Fibroblast of skin of back (primary cell): ENCODE data around the gene TPI1. TPM values are rescaled to one million over a fixed set of nuclear protein-coding genes. Genes with fewer than 3 reads are reported as not detected.

Experiments
- DNase-seq: peaks from one replicate; pipeline ENCODE4 v3.0.0-alpha.2; 2013
- polyA plus RNA-seq, 2 experiments: library from polyadenylated mRNA; unstranded; fragments of 120-200 nt; gene quantifications; one replicate each; pipeline ENCODE4 v1.2.1, GENCODE V29; 2013; ENCODE audit not compliant: insufficient read length in 2 of 2

Gene TPI1
- polyA plus RNA-seq (2013, experiment 1 of 2; ENCODE audit: insufficient read length): 1,821 TPM
- polyA plus RNA-seq (2013, experiment 2 of 2; ENCODE audit: insufficient read length): 1,275 TPM

GRCh38 chr12:6867413-6868210 is at the start of gene TPI1:
TSS of gene TPI1 (plus strand) at chr12:6867531. CDS start at chr12:6867567, 36 bp downstream.
- peak; percentile 79 for DNase-seq

GRCh38 chr12:6817662-6818157 is 49.6 kb upstream of the TPI1 start:
- no peak for DNase-seq

GRCh38 chr12:6818222-6818621 is 49.1 kb upstream of the TPI1 start:
- DNase-seq: no peak

GRCh38 chr12:6818645-6819044 is 48.7 kb upstream of the TPI1 start:
- DNase-seq: no peak

GRCh38 chr12:6819106-6820030 is 48.0 kb upstream of the TPI1 start:
- no peak for DNase-seq

- no peak for DNase-seq
These were observed 47.2 kb upstream of the TPI1 start for GRCh38 chr12:6820166-6820565.

- peak; percentile 62 for DNase-seq
These were observed 45.5 kb upstream of the TPI1 start, which contains the start of gene GPR162 for GRCh38 chr12:6821591-6822425. TSS of gene GPR162 (plus strand) at chr12:6821821. CDS start at chr12:6823899, 2,078 bp downstream.

- no peak for DNase-seq
These were observed 44.8 kb upstream of the TPI1 start for GRCh38 chr12:6822426-6823135.

- no peak for DNase-seq
These were observed 43.9 kb upstream of the TPI1 start for GRCh38 chr12:6823182-6824084.

- DNase-seq: no peak
These were observed 43.1 kb upstream of the TPI1 start for GRCh38 chr12:6824085-6824775.

GRCh38 chr12:6824901-6825381 is 42.4 kb upstream of the TPI1 start:
- peak; percentile 36 for DNase-seq

GRCh38 chr12:6825398-6826124 is 41.8 kb upstream of the TPI1 start:
- DNase-seq: peak; percentile 82

GRCh38 chr12:6826125-6826733 is 41.1 kb upstream of the TPI1 start:
- DNase-seq: no peak

GRCh38 chr12:6826734-6827436 is 40.4 kb upstream of the TPI1 start:
- DNase-seq: no peak

GRCh38 chr12:6827437-6827911 is 39.9 kb upstream of the TPI1 start:
- peak; percentile 85 for DNase-seq

- peak; percentile 65 for DNase-seq
These were observed 39.1 kb upstream of the TPI1 start, which contains the start of gene P3H3 for GRCh38 chr12:6827982-6828780. TSS of gene P3H3 (plus strand) at chr12:6828407. CDS start at chr12:6828441, 34 bp downstream.
